Measurements from ENCODE around the gene MON1A.

DNA sequence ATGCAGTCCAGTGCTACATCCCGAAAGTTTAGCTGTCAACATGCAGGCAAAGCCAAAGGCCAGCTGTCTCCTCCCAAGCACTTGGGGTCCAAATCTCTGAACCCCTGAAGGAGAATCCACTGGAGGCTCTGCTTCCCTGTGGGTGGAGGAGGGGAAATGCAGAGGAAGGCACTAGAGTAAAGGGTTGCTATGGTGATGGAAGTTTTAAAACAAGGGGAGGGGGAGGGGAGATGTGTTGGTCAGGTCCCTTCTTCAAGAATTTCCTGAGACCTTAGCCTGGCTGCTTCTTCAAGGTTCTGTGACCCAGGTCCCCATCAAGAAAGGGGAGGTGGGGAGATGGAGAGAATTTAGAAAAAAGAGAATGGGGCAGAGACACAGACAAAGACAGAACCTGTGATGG is 62.2 kb downstream of the MON1A start:
- TF ChIP-seq CTCF (IDR thresholded peaks at IDR 0.05): no peak
- no peak for TF ChIP-seq POLR2A (IDR thresholded peaks at IDR 0.05; ENCODE audit: low read depth)
